Measurements from ENCODE around the gene PKP2. TPM values are rescaled to one million over a fixed set of nuclear protein-coding genes. Genes with fewer than 3 reads are reported as not detected.
"Not testable (repeated sequence)": the region's sequence is repeated elsewhere in the genome, so short reads cannot be mapped to it uniquely, and the experiment has no call there.

PKP2 gene
- total RNA-seq, 6 experiments from 2014 or later, result 17.2 to 54.7 (median 23.8) TPM

- DNase-seq, result no peak
- Histone ChIP-seq H3K9me3 (no peaks in the 10 kb centered on the region), H3K36me3 (peaks cover 0 to 20% (median 7%) of the 10 kb centered on the region in 4 donors), H3K27me3 (no peaks in the 10 kb centered on the region), H3K27ac (no peak overlapping the region), H3K4me1 (peaks cover 0 to 5% (median under 1%) of the 10 kb centered on the region in 4 donors), H3K4me3 (no peak overlapping the region)
- TF ChIP-seq POLR2A (IDR thresholded peaks at IDR 0.05) (no peak), CTCF (IDR thresholded peaks at IDR 0.05) (no peak)
- ATAC-seq, result no peak
- intact Hi-C loops (cut with DNase I), result no loop called here
- WGBS (ENCODE audit: insufficient coverage, low coverage, low lambda C conversion rate, missing lambda C conversion rate), result 83% methylated on average over 2 of the region's 2 CpGs
Measured at GRCh38 chr12:32876004-32876403, 20.6 kb downstream of the PKP2 start.

- no peak for DNase-seq
- Histone ChIP-seq H3K9me3 (no peaks in the 10 kb centered on the region), H3K4me1 (no peaks in the 10 kb centered on the region), H3K27ac (no peak overlapping the region), H3K36me3 (peaks cover 0 to 20% (median 7%) of the 10 kb centered on the region in 4 donors), H3K27me3 (no peaks in the 10 kb centered on the region), H3K4me3 (no peak overlapping the region)
- WGBS (ENCODE audit: insufficient coverage, low coverage, low lambda C conversion rate, missing lambda C conversion rate), result 71% methylated on average over 1 of the region's 1 CpG
- intact Hi-C loops (cut with DNase I), result no loop called here
- TF ChIP-seq CTCF (IDR thresholded peaks at IDR 0.05), result no peak
- no peak for TF ChIP-seq POLR2A (IDR thresholded peaks at IDR 0.05)
- ATAC-seq, result no peak
Measured at GRCh38 chr12:32874975-32875374, 21.6 kb downstream of the PKP2 start.

GRCh38 chr12:32874078-32874477 lies 22.5 kb downstream of the PKP2 start:
- no peaks in the 10 kb centered on the region for H3K27me3 ChIP-seq
- no peaks in the 10 kb centered on the region for H3K9me3 ChIP-seq
- WGBS (ENCODE audit: insufficient coverage, low coverage, low lambda C conversion rate, missing lambda C conversion rate), result 93% methylated on average over 3 of the region's 3 CpGs
- ATAC-seq (no peak), DNase-seq (no peak)
- H3K4me1 ChIP-seq, result no peaks in the 10 kb centered on the region
- H3K36me3 ChIP-seq, result peaks cover 0 to 20% (median 7%) of the 10 kb centered on the region in 4 donors
- intact Hi-C loops (cut with DNase I), result no loop called here
- no peak overlapping the region for H3K4me3 ChIP-seq
- no peak overlapping the region for H3K27ac ChIP-seq
- TF ChIP-seq CTCF (IDR thresholded peaks at IDR 0.05) (no peak), POLR2A (IDR thresholded peaks at IDR 0.05) (no peak)

GRCh38 chr12:32872416-32872815 lies 24.2 kb downstream of the PKP2 start:
- H3K9me3 ChIP-seq; H3K36me3 ChIP-seq; DNase-seq; H3K27ac ChIP-seq; intact Hi-C loops (cut with DNase I); ATAC-seq; H3K4me3 ChIP-seq; H3K27me3 ChIP-seq; H3K4me1 ChIP-seq: not testable (repeated sequence)
- WGBS (ENCODE audit: insufficient coverage, low coverage, low lambda C conversion rate, missing lambda C conversion rate), result 79% methylated on average over 3 of the region's 5 CpGs

GRCh38 chr12:32870716-32871115 lies 25.9 kb downstream of the PKP2 start:
- TF ChIP-seq POLR2A (IDR thresholded peaks at IDR 0.05) (no peak), CTCF (IDR thresholded peaks at IDR 0.05) (no peak)
- DNase-seq (no peak), ATAC-seq (no peak)
- H3K27ac ChIP-seq, result no peak overlapping the region
- H3K27me3 ChIP-seq, result no peaks in the 10 kb centered on the region
- H3K36me3 ChIP-seq, result no peaks in the 10 kb centered on the region
- peaks cover 0 to 2% (median 0%) of the 10 kb centered on the region in 4 donors for H3K4me1 ChIP-seq
- 59% methylated on average over 3 of the region's 3 CpGs for WGBS (ENCODE audit: insufficient coverage, low coverage, low lambda C conversion rate, missing lambda C conversion rate)
- no peak overlapping the region for H3K4me3 ChIP-seq
- intact Hi-C loops (cut with DNase I), result no loop called here
- no peaks in the 10 kb centered on the region for H3K9me3 ChIP-seq
